CD4-positive, alpha-beta T cell treated with Interleukin-2 at 100 ng/mL for 4 hours (primary cell): ENCODE data around the gene ZNF280A.
"Not testable (repeated sequence)": the region's sequence is repeated elsewhere in the genome, so short reads cannot be mapped to it uniquely, and the experiment has no call there.

Source experiments
- DNase-seq: peaks from one replicate; pipeline ENCODE4 v3.0.0-alpha.2; 2020; ENCODE audit warnings: low spot score

The ZNF280A gene

DNA sequence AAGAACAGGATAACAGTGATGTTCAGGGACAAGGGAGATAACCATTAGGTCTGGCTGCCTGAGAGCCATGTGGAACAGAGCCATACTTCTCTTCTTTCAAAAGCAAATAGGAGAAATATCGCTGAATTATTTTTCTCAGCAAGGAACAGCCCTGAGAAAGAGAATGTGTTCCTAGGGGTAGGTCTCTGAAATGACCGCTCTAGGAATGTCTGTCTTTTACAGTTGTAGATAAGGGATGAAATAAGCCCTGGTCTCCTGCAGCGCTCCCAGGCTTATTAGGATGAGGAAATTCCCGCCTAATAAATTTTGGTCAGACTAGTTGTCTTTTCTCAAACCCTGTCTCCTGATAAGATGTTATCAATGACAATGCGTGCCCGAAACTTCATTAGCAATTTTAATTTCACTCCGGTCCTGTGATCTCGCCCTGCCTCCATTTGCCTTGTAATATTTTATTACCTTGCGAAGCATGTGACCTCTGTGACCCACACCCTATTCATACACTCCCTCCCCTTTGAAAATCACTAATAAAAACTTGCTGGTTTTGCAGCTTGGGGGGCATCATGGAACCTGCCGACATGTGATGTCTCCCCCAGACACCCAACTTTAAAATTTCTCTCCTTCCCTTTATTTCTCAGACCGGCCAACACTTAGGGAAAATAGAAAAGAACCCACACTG is 51.1 kb downstream of the ZNF280A start:
- DNase-seq: not testable (repeated sequence)

DNA sequence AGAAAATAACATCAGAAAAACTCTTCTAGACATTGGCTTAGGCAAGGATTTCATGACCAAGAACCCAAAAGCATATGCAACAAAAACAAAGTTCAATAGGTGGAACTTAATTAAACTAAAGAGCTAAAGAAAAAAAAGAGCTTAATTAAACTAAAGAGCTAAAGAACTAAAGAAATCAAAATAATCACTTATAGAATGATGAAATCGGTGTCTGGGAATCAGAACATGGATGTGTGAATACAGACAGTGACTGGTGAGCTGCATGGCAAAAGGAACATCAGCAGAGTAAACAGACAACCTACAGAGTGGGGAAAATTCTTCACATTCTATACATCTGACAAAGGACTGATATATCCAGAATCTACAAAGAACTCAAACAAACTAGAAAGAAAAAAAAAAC is 53.0 kb downstream of the ZNF280A start:
- DNase-seq: no peak

GRCh38 chr22:22465782-22466181 is 54.3 kb downstream of the ZNF280A start:
- DNase-seq: no peak

DNA sequence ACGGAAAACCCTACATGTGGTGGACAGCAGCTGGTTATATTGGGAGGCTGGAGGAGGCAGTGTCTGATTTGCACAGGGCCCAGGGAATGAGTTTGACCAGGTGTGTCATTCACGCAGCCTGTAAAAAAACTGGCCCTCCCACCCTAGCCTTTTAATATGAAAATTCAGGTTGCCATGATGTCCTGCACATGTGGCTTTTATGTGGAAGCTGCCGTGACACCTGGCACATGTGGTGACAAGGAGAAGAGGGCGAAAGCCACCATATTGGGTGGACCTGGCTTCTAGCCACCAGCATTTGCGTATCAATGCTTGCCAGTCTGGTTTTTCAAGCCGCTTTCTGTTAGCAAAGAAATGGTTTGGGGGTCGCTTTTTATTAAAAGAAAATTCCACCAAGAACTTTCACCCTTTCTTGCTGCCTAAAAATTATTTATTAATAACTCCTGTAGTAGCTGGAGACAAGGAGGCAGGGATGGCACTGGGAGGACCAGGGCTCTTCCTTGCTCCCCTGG is 54.9 kb downstream of the ZNF280A start:
- no peak for DNase-seq

DNA sequence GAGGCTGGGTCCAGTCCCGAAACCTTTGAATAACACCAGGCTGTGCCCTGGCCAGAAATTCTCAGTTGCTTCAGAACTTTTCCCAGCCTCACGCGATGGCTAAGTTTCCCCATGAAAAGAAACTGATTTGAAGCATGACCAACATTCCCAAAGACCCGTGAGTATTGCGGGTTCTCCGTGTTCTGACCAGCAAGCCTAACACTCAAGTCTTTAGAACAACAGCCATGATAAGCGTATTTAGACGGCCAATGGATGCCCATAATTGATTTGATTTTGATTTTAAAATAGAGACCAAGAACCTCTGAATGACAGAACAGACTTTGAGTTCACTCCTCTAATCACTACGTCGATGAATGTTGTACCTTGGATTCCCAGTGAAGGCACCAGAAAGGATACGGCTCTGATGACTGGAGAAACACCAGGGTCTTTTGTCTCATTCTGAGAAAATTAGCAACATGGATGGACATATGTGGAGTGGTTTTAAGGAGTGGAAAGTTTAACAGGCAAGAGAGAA is 55.5 kb downstream of the ZNF280A start:
- no peak for DNase-seq

DNA sequence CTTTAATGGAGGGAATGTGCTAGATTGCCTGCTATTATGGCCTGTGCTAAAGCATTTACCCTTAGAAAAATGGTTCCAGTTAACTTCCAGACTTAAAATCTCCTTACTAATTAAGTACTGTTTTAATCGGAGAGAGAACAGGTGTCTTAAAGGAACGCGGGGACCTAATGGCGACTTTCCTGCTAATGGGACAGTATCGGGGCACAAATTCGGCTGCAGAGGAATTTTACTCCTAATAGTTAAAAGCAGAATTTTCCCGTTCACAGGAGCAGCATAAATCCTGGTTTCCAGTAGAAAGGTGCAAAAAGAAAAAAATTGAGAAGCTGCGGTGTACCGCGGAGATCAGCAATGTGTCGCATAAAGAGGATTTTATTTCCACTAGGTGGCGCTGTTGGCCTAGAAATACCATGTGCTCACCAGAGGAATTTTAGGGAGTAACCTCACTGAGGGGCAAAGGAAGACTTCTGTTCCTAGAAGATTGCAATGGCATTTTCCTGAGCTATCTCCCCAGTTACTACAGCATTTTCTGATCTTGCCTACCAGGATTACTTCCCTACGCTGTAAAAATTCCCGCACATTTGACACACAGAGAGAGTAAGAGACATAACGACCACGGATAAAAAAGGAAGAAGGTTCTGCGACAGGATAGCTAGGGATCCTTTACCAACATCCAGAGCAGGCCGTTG is 56.1 kb downstream of the ZNF280A start:
- peak; percentile 65 for DNase-seq
